Fibroblast of skin of scalp (primary cell): ENCODE measurements around the gene CANT1.
"Not testable (repeated sequence)": the region's sequence is repeated elsewhere in the genome, so short reads cannot be mapped to it uniquely, and the experiment has no call there.

Experiments
- DNase-seq: peaks from one replicate; pipeline ENCODE4 v3.0.0-alpha.2; 2013

Gene CANT1

GRCh38 chr17:79027274-79027924 is 17.8 kb upstream of the CANT1 start:
- DNase-seq: no peak

GRCh38 chr17:79026376-79027273 is 17.1 kb upstream of the CANT1 start:
- peak; percentile 73 for DNase-seq

DNA sequence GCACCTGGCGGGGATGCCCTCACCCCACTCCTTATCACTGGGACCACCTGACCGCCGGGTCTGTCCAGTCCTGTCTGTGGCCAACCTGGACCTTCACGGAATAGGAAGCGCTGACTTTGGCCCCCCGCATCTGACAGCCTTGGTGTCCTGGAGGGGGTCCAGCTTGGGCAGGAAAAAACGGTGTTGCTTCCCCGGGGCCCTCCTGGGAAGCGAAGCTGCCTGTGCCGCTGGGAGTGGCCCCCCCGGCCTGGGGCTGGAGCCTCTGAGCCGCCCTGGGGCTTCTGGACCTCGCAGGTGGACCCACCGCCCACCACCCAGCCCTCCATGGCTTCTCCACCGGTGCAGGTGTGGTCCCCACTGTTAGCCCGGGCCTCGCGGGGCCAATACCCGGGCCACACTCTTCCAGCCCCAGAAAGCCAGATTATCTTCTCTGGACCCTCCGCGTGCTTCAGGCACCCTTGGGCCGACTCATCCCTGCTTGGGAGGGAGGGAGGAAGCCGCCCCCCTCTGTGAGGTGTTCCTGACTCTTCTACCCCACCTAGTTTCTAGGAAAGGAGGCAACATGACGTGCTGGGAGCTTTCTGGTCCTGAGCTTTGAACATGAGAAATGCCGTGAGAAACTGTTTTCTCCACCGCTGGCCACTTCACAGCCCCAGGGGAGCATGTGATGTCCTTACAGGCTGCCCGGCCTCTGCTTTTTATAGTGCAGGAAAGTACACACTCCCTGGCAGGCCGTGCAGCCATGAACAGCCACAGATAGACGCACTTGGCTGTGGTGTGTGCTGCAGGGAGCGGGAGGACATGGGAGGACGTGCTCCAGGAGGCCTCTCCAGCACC is 15.6 kb upstream of the CANT1 start:
- no peak for DNase-seq

DNA sequence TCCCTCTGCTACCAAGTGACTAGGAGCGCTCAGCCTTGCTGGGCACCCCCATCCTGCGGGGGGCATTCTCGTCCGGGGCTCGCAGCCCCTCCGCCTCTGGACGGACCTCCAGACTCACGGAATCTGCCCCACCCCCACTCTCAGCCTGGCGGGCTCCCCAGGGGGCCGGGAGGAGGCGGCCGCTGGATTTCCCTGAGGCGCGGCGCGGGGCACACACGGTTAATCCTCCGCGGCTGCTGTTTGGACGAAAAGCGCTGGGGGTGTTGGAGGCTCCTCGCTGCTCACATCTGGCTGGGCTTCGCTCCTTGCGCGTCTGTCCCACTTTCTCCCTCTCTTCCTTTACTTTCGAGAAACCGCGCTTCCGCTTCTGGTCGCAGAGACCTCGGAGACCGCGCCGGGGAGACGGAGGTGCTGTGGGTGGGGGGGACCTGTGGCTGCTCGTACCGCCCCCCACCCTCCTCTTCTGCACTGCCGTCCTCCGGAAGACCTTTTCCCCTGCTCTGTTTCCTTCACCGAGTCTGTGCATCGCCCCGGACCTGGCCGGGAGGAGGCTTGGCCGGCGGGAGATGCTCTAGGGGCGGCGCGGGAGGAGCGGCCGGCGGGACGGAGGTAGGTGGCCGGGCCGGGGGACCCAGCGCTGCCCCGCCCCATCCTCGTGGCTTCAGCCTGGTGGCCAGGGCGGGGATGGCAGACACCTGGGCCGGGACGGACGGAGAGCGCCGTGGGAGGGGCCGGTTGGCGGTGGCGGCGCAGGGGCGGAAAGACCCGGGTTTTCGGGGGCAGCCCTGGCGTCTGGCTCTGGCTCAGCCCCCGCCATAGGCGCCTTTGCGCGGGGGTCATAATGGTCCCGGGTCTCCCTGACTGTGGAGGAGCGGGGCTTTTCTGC is 14.6 kb upstream of the CANT1 start, which contains the start of gene C1QTNF1:
Gene C1QTNF1, plus strand, starts transcription at position 284 of the 886 bp plus-strand sequence. CDS start 19,800 bp downstream, outside the sequence.
- peak; percentile 34 for DNase-seq

- no peak for DNase-seq
Measured at GRCh38 chr17:79023180-79023705, 13.7 kb upstream of the CANT1 start.

DNA sequence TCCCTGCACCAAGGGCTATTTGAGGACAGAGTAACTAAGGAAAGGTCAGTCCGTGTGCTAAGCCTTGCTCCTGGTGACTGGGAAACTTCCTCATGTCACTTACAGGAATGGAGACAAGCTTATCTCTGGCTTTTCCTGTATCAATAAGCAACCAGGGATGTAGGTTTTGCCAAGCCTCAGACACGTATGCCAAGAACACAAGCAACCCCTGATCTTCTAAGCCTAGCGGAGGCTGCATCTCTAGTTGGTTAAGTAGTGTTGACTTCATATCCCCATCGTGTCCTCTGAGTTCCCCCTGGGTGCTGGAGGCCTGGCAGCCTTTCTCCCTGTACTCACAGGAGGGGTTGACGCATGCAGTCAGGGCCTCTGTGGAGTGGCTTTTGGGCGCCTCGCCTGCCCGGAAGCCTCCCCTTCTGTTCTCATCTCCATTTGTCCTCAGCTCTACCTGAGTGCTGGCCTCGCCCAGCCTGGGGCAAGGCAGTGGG is 13.0 kb upstream of the CANT1 start:
- DNase-seq: no peak

DNA sequence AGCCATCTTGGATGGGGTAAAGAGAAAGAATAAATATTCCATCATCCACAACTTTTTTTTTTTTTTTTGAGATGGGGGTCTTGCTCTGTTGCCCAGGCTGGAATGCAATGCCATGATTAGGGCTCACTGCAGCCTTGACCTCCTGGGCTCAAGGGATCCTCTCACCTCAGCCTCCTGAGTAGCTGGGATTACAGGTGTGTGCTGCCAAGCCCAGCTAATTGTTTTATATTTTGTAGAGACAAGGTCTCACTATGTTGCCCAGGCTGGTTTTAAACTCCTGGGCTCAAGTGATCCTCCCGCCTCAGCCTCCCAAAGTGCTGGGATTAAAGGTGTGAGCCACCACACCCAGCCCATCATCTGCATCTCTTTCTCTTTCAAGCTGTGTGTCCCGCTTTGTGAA is 12.4 kb upstream of the CANT1 start:
- DNase-seq: not testable (repeated sequence)

- DNase-seq: no peak
Measured at GRCh38 chr17:79020631-79021301, 11.2 kb upstream of the CANT1 start.

DNA sequence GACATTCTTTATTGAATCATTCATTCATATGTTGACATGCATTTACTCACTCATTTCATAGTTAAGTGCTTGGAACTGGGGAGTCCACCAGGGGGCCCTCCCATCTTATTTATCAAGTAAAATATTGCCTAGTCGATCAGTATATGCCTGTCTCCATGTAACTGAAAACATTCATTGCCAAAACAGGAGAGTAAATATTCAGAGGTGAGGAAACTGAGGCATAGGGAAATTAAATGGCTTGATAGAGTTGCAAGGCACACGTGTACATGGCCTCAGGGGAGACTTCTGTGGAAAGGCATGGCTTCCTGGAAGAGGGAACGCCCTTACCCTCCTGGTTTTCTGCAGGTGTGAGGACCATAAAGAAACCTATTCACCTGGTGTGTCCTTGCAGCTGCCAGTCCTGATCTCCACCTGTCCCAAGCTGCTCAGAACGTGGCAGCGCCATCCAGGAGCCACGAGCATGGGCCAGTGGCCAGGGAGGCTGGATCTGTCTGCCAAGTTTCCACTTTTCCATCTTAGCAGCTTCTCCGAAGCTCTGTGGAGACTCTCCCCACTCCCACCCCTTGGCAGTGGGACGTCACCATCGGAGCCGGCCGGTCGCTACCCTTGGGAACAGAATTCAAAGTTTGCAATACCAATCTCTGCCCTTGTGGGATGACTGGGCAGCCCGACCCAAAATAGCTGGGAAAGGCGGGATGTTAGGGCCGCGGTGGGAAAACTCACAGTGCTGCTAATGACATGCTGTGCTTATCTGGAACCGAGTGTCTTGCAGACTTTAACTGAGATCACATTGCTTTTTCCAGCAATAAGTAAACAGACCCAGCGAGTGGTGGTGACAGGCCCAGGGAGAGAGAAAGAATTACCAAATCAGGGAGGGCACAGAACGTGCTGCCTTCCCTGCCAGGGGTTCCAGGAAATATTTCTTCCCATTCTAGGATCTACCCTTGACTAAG is 10.3 kb upstream of the CANT1 start:
- DNase-seq: peak; percentile 77

DNA sequence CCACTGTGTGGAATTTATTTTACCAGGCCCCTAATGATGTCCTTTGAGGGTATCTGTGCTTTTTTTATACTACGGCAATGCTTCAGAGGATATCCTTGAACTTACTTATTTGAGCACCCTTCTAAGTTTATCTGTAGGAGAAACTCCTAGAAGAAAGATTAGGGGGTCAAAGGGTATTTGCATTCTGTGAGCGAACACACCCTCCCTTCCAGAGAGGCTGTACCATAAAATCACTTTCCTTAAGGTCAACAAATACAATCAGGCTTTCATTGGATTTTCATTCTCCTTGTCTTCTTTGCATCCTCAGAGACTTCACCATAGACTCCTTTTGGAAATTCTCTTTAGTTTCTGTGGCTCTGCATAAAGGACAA is 9.7 kb upstream of the CANT1 start:
- DNase-seq: no peak

DNA sequence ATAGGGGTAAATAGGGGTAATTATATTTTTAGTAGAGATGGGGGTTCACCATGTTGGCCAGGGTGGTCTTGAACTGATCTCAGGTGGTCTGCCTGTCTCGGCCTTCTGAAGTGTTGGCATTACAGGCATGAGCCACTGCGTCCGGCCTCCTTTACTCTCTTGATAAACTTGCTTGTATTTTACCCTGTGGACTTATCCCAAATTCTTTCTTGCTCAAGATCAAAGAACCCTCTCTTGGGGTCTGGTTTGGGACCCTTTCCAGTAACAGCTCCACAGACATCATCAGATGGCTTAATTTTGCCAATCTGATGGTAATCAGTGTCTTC is 8.8 kb upstream of the CANT1 start:
- no peak for DNase-seq

DNA sequence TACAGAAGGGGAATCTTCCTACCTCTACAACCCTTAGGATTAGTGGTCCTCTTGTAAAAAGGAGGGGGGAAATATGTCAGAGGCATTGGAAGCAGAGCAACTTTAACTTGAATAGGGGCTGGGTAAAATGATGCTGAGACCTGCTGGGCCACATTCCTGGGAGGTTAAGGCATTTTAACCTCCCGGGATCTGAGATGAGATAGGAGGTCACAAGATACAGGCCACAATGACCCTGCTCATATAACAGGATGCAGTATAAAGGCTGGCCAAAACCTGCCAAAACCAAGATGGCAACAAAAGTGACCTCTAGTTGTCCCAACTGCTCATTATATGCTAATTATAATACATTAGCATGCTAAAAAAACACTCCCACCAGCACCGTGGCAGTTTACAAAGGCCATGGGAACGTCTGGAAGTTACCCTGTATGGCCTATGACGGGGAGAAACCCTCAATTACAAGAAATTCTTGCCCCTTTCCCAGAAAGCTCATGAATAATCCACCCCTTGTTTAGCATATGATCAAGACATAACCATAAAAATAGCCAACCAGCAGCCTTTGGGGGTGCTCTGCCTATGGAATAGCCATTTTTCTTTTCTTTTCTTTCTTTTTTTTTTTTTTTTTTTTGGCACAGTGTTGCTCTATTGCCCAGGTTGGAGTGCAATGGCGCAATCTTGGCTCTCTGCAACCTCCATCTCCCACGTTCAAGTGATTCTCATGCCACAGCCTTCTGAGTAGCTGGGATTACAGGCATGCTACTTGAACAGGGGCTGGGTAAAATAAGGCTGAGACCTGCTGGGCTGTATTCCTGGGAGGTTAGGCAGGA is 8.2 kb upstream of the CANT1 start:
- no peak for DNase-seq

DNA sequence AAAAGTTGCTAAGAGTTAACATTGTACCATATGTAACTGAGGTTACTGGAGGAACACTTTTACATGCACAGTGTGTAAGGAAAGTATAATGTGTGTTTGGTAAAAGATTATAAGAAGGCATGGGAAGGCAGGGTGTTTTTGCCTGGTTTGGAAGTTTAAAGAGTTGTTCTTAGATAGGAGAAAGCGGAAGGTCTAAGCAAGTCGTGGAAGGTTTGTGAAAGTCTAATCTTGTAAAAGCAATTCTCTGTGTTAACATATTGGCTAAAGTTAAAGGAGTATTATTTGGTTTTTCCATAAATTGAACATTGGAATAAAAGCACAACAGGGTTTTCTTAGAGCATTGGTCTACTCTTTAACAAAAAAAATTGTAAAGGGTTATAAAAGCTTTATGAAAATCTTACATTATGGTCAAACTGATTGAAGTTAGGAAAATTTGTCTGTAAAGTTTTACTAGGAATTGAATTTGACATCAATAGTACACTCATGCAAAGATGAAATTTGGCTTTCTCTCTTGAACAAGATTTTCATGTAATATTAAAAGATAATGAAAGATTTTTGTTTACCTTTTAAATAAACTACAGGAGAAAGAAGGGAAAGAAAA is 4.7 kb upstream of the CANT1 start:
- DNase-seq: no peak

GRCh38 chr17:79012563-79013134 is 3.1 kb upstream of the CANT1 start:
- DNase-seq: no peak

- DNase-seq: peak; percentile 46
Measured at GRCh38 chr17:79011451-79012147, 2.0 kb upstream of the CANT1 start.

GRCh38 chr17:79010304-79010646 is 711 bp upstream of the CANT1 start:
- no peak for DNase-seq

GRCh38 chr17:79008666-79009387 is 737 bp downstream of the CANT1 start:
- no peak for DNase-seq
